GM19324 (cell line): ENCODE results near the gene ARHGAP22.

Experiments
- ATAC-seq: cut with Tn5 transposase; IDR thresholded peaks from one replicate; pipeline ENCODE4 v1.9.1; 2021; ENCODE audit warnings: mild to moderate bottlenecking, moderate library complexity; ENCODE audit not compliant: unreplicated experiment, low FRiP score

The ARHGAP22 gene

GRCh38 chr10:48607356-48608278, 2.7 kb upstream of the ARHGAP22 start:
- no peak for ATAC-seq

- ATAC-seq: no peak
Observed at GRCh38 chr10:48606530-48607355, 1.9 kb upstream of the ARHGAP22 start.

GRCh38 chr10:48605786-48606529, 1.1 kb upstream of the ARHGAP22 start:
- no peak for ATAC-seq

- ATAC-seq: peak; percentile 22
Observed at GRCh38 chr10:48604039-48604990, 558 bp downstream of the ARHGAP22 start.

DNA sequence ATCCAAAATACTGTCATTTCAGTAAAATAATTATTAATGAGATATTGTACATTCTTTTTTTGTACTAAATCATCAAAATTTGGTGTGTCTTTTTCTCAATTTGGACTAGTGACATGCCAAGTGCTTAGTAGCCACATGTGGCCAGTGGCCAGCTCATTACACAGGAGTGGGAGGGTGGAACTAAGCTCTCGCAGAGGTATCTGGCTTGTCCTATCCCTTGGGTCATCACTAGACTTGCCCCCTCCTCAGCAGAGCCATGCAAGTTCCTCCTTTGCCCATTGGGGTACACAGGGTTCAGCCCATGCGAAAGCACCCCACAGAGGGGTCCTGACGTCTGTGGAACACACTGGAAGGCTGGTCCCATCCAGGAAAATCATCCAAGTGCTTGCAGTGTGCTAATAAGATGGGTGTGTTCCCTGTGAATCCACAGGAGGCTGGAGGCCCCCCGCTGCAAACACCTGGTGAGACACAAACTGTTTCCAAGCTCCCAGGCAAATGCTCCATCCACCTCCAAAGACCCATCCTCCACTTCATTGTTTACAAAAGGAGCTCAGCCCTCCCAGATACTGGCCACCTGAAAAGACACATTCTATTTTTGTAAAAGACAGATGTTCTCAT, 1.3 kb downstream of the ARHGAP22 start:
- ATAC-seq: no peak

DNA sequence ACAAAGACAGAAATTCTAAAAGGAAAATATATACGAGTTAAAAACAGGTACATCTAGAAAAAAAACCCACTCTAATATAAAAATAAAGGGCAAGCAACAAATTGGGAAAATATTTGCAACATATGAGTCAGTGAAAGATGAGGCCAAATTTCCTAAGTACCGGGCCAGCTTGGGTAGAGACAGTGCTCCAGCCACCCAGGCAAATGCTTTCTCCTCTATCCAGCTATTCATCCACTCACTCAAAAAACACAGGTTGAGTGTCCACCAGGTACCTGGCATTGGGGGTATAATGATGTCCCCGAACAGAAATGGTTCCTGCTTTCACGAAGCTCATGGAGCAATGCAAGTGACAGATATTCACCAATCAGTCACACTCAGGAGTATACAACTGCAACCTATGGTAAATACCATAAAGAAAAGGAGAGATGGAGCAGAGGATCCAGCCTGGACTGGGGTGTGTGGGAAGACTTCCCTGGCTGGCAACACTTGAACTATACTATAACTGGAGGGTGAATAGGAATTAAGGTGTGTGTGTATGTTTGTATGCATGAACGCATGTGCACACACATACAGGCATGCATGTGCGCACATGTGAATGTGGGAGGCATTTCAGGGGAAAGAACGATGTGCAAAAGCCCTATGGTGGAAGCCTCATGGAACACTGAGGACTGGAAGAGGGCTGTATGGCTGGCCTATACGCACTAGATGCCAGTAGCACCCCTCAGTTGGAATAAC, 2.3 kb downstream of the ARHGAP22 start:
- ATAC-seq: no peak

- ATAC-seq: no peak
Observed at GRCh38 chr10:48601789-48602188, 3.1 kb downstream of the ARHGAP22 start.

GRCh38 chr10:48600645-48601505, 4.0 kb downstream of the ARHGAP22 start:
- no peak for ATAC-seq

GRCh38 chr10:48599830-48600134, 5.1 kb downstream of the ARHGAP22 start:
- no peak for ATAC-seq

GRCh38 chr10:48598936-48599829, 5.7 kb downstream of the ARHGAP22 start:
- ATAC-seq: no peak

GRCh38 chr10:48598243-48598935, 6.5 kb downstream of the ARHGAP22 start:
- ATAC-seq: no peak

DNA sequence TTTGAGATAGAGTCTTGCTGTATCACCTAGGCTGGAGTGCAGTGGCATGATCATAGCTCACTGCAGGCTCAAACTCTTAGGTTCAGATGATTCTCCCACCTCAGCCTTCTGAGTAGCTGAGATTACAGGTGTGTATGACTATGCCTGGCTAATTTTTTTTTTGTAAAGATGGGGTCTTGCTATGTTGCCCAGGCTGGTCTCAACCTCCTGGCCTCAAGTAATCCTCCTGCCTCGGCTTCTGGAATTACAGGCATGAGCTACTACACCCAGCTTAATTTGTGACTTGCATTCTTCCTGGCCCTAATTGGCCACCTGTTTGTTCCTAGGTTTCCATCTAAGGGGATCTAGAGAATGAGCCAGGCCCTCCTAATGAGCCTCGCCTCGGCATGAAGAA, 9.3 kb downstream of the ARHGAP22 start:
- no peak for ATAC-seq

DNA sequence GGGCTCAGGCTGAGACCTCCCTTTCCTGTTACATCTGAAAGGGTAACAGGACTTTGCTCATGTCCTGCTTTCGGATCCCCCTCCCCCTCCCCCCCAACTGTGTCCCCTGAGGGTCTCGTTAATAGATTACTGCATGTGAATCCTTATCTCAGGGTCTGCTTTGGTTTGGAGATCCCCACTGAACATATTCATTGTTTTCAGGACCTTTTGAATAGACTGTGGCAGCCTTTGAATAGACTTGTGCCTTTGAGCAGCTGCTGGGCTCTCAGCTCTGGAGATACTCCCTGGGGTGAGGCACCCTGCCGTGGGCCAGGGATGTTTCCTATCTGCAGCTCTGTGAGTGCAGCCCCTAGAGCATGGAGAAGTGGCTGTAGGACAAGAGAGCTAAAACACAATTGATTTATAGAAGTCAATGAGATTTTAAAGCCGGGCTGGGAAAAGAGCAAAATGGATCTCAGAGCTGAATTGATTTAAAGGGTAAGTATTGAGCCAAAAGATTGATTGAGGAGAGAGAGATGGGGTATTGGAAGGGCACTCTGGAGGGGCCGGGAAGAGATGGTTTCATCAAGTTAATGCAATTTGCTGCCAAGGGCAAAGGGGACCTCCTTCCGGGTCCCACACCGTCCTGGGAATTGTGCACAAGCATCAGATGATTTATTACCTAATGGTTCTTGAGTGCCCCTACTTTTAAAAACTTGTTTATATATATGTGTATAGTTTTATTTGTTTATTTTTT, 9.9 kb downstream of the ARHGAP22 start:
- ATAC-seq: no peak

- no peak for ATAC-seq
Observed at GRCh38 chr10:48594371-48594770, 10.5 kb downstream of the ARHGAP22 start.

DNA sequence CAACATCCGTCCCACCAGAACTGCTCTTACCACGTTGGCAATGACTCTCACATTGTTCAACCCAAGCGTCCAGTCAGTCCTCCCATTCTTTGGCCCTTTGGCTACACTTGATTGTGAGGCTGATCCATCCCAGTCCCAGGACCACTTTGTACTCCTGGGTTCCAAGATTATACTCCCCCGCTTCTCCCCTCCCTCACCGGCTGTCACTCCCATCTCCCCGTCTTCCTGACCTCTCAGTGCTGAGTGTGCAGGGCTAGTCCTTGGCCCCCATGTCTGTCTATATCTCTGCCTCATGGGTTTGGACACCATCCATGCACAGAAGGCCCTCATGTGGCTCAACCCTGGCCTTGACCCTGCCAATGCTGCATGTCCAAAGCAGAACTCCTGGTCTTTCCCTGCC, 12.5 kb downstream of the ARHGAP22 start:
- ATAC-seq: no peak

DNA sequence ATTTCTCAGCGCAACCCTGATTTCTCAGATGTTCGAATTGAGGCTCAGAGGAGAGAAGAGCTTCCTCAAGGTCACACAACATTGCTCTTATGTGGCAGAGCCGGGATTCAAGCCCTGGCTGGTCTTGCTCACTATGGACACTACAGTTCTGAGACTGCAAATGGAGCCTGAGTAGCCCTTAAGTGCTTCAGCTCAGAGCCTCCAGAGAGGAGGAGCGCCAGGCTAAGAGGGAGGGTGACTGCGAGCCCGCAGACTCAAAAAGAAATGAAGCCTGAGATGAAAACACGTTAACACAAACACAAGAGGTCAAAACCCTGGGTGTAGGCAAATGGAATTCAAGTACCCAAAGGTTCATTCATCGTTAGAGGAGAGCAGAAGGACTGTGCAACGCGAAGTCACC, 13.9 kb downstream of the ARHGAP22 start:
- ATAC-seq: no peak
